Activated naive CD8-positive, alpha-beta T cell treated with anti-CD3 and anti-CD28 coated beads, Interleukin-2, amount 50 U/mL, for 24 hours (primary cell): ENCODE measurements around the gene ZIC4.

Experiments used
- ATAC-seq: fragments of 150-1000 bp; cut with Tn5 transposase; one replicate; pipeline ENCODE4 v1.10.0; 2021
- DNase-seq: peaks from one replicate; pipeline ENCODE4 v3.0.0; 2021
- H3K27ac Mint-ChIP-seq: one replicate; pipeline ENCODE4 v1.8.0; 2021; ENCODE audit warnings: mild to moderate bottlenecking, mixed read lengths
- H3K27me3 Mint-ChIP-seq: one replicate; pipeline ENCODE4 v1.8.0; 2021; ENCODE audit warnings: mixed read lengths
- H3K36me3 Mint-ChIP-seq: one replicate; pipeline ENCODE4 v1.8.0; 2021; ENCODE audit warnings: low read depth, mixed read lengths
- H3K4me1 Mint-ChIP-seq: one replicate; pipeline ENCODE4 v1.8.0; 2021; ENCODE audit warnings: mixed read lengths
- H3K4me3 Mint-ChIP-seq: one replicate; pipeline ENCODE4 v1.8.0; 2021; ENCODE audit warnings: mild to moderate bottlenecking, moderate library complexity, mixed read lengths
- H3K9me3 Mint-ChIP-seq: one replicate; pipeline ENCODE4 v1.8.0; 2021; ENCODE audit warnings: mixed read lengths

ZIC4 gene

GRCh38 chr3:147406028-147406931 lies at the start of gene ZIC4:
Gene ZIC4, minus strand, starts transcription at chr3:147406543. Its CDS starts 3,746 bp downstream, at chr3:147402797.
- H3K27me3 Mint-ChIP-seq = peaks cover 77% of the 10 kb centered on the region
- H3K4me1 Mint-ChIP-seq = peaks cover 16% of the 10 kb centered on the region
- H3K36me3 Mint-ChIP-seq = peaks cover 17% of the 10 kb centered on the region
- H3K27ac Mint-ChIP-seq = no peak within 1 kb of the TSS
- DNase-seq = no peak
- H3K4me3 Mint-ChIP-seq = no peak within 1 kb of the TSS
- peaks cover 16% of the 10 kb centered on the region for H3K9me3 Mint-ChIP-seq
- ATAC-seq = no peak

- Mint-ChIP-seq H3K9me3 (peaks cover 12% of the 10 kb centered on the region), H3K27ac (no peak overlapping the region), H3K4me3 (no peak overlapping the region), H3K27me3 (peaks cover 2% of the 10 kb centered on the region), H3K4me1 (no peaks in the 10 kb centered on the region), H3K36me3 (no peaks in the 10 kb centered on the region)
- no peak for ATAC-seq
- no peak for DNase-seq
These were observed 43.3 kb upstream of the ZIC4 start for GRCh38 chr3:147449669-147450068.

- DNase-seq (no peak), ATAC-seq (no peak)
- H3K36me3 Mint-ChIP-seq = no peaks in the 10 kb centered on the region
- peaks cover 4% of the 10 kb centered on the region for H3K9me3 Mint-ChIP-seq
- H3K27ac Mint-ChIP-seq = no peak overlapping the region
- H3K4me3 Mint-ChIP-seq = no peak overlapping the region
- H3K4me1 Mint-ChIP-seq = no peaks in the 10 kb centered on the region
- peaks cover 2% of the 10 kb centered on the region for H3K27me3 Mint-ChIP-seq
These were observed 40.9 kb upstream of the ZIC4 start for GRCh38 chr3:147447224-147447623.

GRCh38 chr3:147431751-147432150 lies 25.4 kb upstream of the ZIC4 start:
- ATAC-seq (no peak), DNase-seq (no peak)
- Mint-ChIP-seq H3K4me1 (no peaks in the 10 kb centered on the region), H3K27me3 (peaks cover 6% of the 10 kb centered on the region), H3K4me3 (no peak overlapping the region), H3K36me3 (no peaks in the 10 kb centered on the region), H3K27ac (no peak overlapping the region), H3K9me3 (peaks cover 8% of the 10 kb centered on the region)

- ATAC-seq (no peak), DNase-seq (no peak)
- Mint-ChIP-seq H3K4me1 (no peaks in the 10 kb centered on the region), H3K27me3 (peaks cover 22% of the 10 kb centered on the region), H3K4me3 (no peak overlapping the region), H3K9me3 (peaks cover 6% of the 10 kb centered on the region), H3K27ac (no peak overlapping the region), H3K36me3 (no peaks in the 10 kb centered on the region)
These were observed 22.4 kb upstream of the ZIC4 start for GRCh38 chr3:147428754-147429153.

- Mint-ChIP-seq H3K36me3 (no peaks in the 10 kb centered on the region), H3K9me3 (peaks cover 3% of the 10 kb centered on the region), H3K27me3 (peaks cover 26% of the 10 kb centered on the region), H3K27ac (no peak overlapping the region), H3K4me3 (no peak overlapping the region), H3K4me1 (no peaks in the 10 kb centered on the region)
- no peak for DNase-seq
- ATAC-seq = no peak
These were observed 22.0 kb upstream of the ZIC4 start for GRCh38 chr3:147428326-147428725.

- peaks cover 30% of the 10 kb centered on the region for H3K27me3 Mint-ChIP-seq
- no peaks in the 10 kb centered on the region for H3K36me3 Mint-ChIP-seq
- no peaks in the 10 kb centered on the region for H3K4me1 Mint-ChIP-seq
- H3K4me3 Mint-ChIP-seq = no peak overlapping the region
- no peaks in the 10 kb centered on the region for H3K9me3 Mint-ChIP-seq
- ATAC-seq (no peak), DNase-seq (no peak)
- no peak overlapping the region for H3K27ac Mint-ChIP-seq
These were observed 21.4 kb upstream of the ZIC4 start for GRCh38 chr3:147427746-147428145.

- no peak overlapping the region for H3K27ac Mint-ChIP-seq
- DNase-seq (no peak), ATAC-seq (no peak)
- H3K9me3 Mint-ChIP-seq = no peaks in the 10 kb centered on the region
- H3K36me3 Mint-ChIP-seq = peaks cover 3% of the 10 kb centered on the region
- peaks cover 37% of the 10 kb centered on the region for H3K27me3 Mint-ChIP-seq
- no peak overlapping the region for H3K4me3 Mint-ChIP-seq
- no peaks in the 10 kb centered on the region for H3K4me1 Mint-ChIP-seq
These were observed 20.6 kb upstream of the ZIC4 start for GRCh38 chr3:147426931-147427330.

GRCh38 chr3:147425388-147425850 lies 19.1 kb upstream of the ZIC4 start:
- Mint-ChIP-seq H3K36me3 (peaks cover 3% of the 10 kb centered on the region), H3K4me3 (no peak overlapping the region), H3K9me3 (no peaks in the 10 kb centered on the region), H3K27me3 (peaks cover 46% of the 10 kb centered on the region), H3K27ac (no peak overlapping the region), H3K4me1 (no peaks in the 10 kb centered on the region)
- DNase-seq (no peak), ATAC-seq (no peak)

- peaks cover 3% of the 10 kb centered on the region for H3K36me3 Mint-ChIP-seq
- ATAC-seq = no peak
- H3K4me3 Mint-ChIP-seq = no peak overlapping the region
- H3K4me1 Mint-ChIP-seq = no peaks in the 10 kb centered on the region
- H3K27me3 Mint-ChIP-seq = peaks cover 52% of the 10 kb centered on the region
- no peak for DNase-seq
- no peak overlapping the region for H3K27ac Mint-ChIP-seq
- H3K9me3 Mint-ChIP-seq = no peaks in the 10 kb centered on the region
These were observed 18.4 kb upstream of the ZIC4 start for GRCh38 chr3:147424581-147425387.

- no peaks in the 10 kb centered on the region for H3K9me3 Mint-ChIP-seq
- H3K27me3 Mint-ChIP-seq = peaks cover 57% of the 10 kb centered on the region
- peaks cover 3% of the 10 kb centered on the region for H3K36me3 Mint-ChIP-seq
- no peak overlapping the region for H3K27ac Mint-ChIP-seq
- no peaks in the 10 kb centered on the region for H3K4me1 Mint-ChIP-seq
- ATAC-seq (no peak), DNase-seq (no peak)
- no peak overlapping the region for H3K4me3 Mint-ChIP-seq
These were observed 17.6 kb upstream of the ZIC4 start for GRCh38 chr3:147423798-147424580.

GRCh38 chr3:147423537-147423797 lies 17.1 kb upstream of the ZIC4 start:
- H3K27me3 Mint-ChIP-seq = peaks cover 61% of the 10 kb centered on the region

GRCh38 chr3:147422601-147423536 lies 16.5 kb upstream of the ZIC4 start:
- Mint-ChIP-seq H3K36me3 (peaks cover 9% of the 10 kb centered on the region), H3K27me3 (peaks cover 65% of the 10 kb centered on the region), H3K4me1 (peaks cover 2% of the 10 kb centered on the region), H3K4me3 (no peak overlapping the region), H3K9me3 (peaks cover 10% of the 10 kb centered on the region), H3K27ac (no peak overlapping the region)
- ATAC-seq = no peak
- DNase-seq = no peak

More at GRCh38 chr3:147423537-147423797, 17.1 kb upstream of the ZIC4 start:
- no peak overlapping the region for H3K27ac Mint-ChIP-seq
- peaks cover 7% of the 10 kb centered on the region for H3K36me3 Mint-ChIP-seq
- no peak overlapping the region for H3K4me3 Mint-ChIP-seq
- no peak for DNase-seq
- peaks cover 2% of the 10 kb centered on the region for H3K4me1 Mint-ChIP-seq
- ATAC-seq = no peak
- H3K9me3 Mint-ChIP-seq = peaks cover 4% of the 10 kb centered on the region
